KMS-11 (cell line): Measurements from ENCODE around the gene MFAP4.

ENCODE experiments used
- H2AFZ ChIP-seq: fragments of 200-600 bp; sonication (generic); 2 replicates; pipeline ENCODE4 v1.6.1; 2016; ENCODE audit warnings: antibody characterized with exemption, mixed run types, low read depth
- H3K27ac ChIP-seq: fragments of 200-600 bp; sonication (generic); 2 replicates; pipeline ENCODE4 v1.6.1; 2016; ENCODE audit warnings: mild to moderate bottlenecking, mixed run types
- H3K27me3 ChIP-seq: fragments of 200-600 bp; sonication (generic); 2 replicates; pipeline ENCODE4 v1.6.1; 2017; ENCODE audit warnings: mild to moderate bottlenecking, low read depth, mixed run types, moderate library complexity; ENCODE audit not compliant: insufficient read depth
- H3K36me3 ChIP-seq: fragments of 200-600 bp; sonication (generic); 2 replicates; pipeline ENCODE4 v1.6.1; 2017; ENCODE audit warnings: mild to moderate bottlenecking, mixed run types; ENCODE audit not compliant: insufficient read depth
- H3K4me1 ChIP-seq: fragments of 200-600 bp; sonication (generic); 2 replicates; pipeline ENCODE4 v1.6.1; 2016; ENCODE audit warnings: mild to moderate bottlenecking, low read depth, mixed run types; ENCODE audit not compliant: poor library complexity, severe bottlenecking
- H3K4me2 ChIP-seq: fragments of 200-600 bp; sonication (generic); 2 replicates; pipeline ENCODE4 v1.7.0; 2016; ENCODE audit warnings: mild to moderate bottlenecking, mixed run types
- H3K4me3 ChIP-seq: fragments of 200-600 bp; sonication (generic); IDR thresholded peaks from 2 replicates; pipeline ENCODE4 v1.6.1; 2017; ENCODE audit warnings: low read depth, low read length, mixed read lengths; ENCODE audit not compliant: insufficient read depth
- H3K79me2 ChIP-seq: fragments of 200-600 bp; sonication (generic); 2 replicates; pipeline ENCODE4 v1.6.1; 2016; ENCODE audit warnings: low read depth, mixed run types; ENCODE audit not compliant: insufficient read depth
- H3K9ac ChIP-seq: fragments of 200-600 bp; sonication (generic); 2 replicates; pipeline ENCODE4 v1.6.1; 2016; ENCODE audit warnings: mild to moderate bottlenecking, mixed run types
- H4K20me1 ChIP-seq: fragments of 200-600 bp; sonication (generic); 2 replicates; pipeline ENCODE4 v1.6.1; 2016; ENCODE audit warnings: mild to moderate bottlenecking, mixed run types; ENCODE audit not compliant: insufficient read depth
- TF ChIP-seq, protein P1 (sequence below): fragments of 200-600 bp; sonication (generic); conservative IDR thresholded peaks from 2 replicates; pipeline ENCODE4 v1.6.1; 2017; ENCODE audit warnings: low read depth, mild to moderate bottlenecking, antibody characterized with exemption, low read length, moderate library complexity, mixed read lengths

The MFAP4 gene

DNA sequence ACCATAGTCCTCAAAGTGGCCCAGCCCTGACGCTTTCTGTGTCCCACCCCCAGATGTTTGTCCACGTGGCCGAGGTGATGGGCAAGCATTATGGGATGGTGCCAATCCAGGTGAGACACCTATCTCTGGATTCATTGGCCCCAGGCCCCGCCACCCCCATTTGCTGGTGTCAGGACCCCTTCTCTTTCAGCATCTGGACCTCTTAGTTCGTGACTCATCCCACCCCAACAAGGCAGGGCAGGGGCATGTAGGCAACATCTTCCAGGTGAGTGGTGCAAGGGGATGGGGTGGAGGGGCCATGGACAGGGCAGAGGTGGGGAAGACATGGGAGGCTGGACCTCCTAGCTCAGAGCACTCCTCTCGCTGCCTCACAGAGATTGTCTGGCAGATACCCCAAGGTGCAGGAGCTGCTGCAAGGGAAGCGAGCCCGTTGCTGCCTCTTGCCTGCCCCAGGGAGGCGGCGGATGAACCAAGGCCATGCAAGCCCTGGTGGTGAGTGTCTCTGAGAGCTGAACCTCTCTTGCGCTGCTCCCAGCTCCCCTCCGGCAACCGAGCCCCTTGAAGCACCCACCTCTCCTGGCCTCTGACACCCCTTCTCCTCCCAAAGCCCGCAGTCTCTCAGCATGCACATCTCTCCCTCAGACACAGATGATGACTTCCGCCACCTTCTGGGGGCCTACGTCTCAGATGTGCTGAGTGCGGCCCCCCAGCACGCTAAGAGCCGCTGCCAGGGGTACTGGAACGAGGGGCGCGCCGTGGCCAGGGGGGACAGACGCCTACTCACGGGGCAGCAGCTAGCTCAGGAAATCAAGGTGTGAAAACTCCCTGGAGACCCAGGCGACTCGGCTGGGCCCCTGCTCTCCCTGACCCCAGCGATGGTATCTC is 27.6 kb upstream of the MFAP4 start:
- no peak overlapping the region for H3K27ac ChIP-seq
- H4K20me1 ChIP-seq = no peaks in the 10 kb centered on the region
- no peak overlapping the region for H3K4me2 ChIP-seq
- H3K36me3 ChIP-seq = no peaks in the 10 kb centered on the region
- H3K4me1 ChIP-seq = peaks cover 7% of the 10 kb centered on the region
- H2AFZ ChIP-seq = no peak overlapping the region
- H3K27me3 ChIP-seq = no peaks in the 10 kb centered on the region
- no peak overlapping the region for H3K9ac ChIP-seq
- H3K4me3 ChIP-seq = no peak overlapping the region
- TF ChIP-seq, protein P1, sequence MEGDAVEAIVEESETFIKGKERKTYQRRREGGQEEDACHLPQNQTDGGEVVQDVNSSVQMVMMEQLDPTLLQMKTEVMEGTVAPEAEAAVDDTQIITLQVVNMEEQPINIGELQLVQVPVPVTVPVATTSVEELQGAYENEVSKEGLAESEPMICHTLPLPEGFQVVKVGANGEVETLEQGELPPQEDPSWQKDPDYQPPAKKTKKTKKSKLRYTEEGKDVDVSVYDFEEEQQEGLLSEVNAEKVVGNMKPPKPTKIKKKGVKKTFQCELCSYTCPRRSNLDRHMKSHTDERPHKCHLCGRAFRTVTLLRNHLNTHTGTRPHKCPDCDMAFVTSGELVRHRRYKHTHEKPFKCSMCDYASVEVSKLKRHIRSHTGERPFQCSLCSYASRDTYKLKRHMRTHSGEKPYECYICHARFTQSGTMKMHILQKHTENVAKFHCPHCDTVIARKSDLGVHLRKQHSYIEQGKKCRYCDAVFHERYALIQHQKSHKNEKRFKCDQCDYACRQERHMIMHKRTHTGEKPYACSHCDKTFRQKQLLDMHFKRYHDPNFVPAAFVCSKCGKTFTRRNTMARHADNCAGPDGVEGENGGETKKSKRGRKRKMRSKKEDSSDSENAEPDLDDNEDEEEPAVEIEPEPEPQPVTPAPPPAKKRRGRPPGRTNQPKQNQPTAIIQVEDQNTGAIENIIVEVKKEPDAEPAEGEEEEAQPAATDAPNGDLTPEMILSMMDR = no peak
- no peaks in the 10 kb centered on the region for H3K79me2 ChIP-seq

DNA sequence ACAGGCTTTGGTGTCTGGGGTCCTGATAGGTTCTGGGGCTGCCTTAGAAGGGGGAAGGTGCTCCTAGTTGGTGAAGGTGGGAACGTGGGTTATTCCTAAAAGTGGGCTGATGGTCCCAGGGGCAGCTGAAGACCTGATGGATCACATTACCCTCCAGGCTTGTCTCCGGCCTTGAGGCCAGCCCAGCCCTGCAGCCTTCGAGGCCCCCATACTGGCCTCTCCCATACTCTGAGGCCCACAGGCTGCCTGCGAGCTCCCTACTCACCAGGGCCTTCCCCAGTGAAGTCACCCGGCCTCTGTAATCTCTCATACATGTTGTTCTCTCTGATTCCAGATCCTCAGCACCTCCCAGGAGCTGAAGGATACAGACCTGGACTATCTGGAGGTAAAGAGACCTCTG is 26.8 kb upstream of the MFAP4 start:
- Histone ChIP-seq H3K27me3 (no peaks in the 10 kb centered on the region), H3K27ac (no peak overlapping the region), H3K36me3 (no peaks in the 10 kb centered on the region), H3K4me1 (peaks cover 7% of the 10 kb centered on the region), H3K4me3 (no peak overlapping the region), H4K20me1 (no peaks in the 10 kb centered on the region), H3K9ac (no peak overlapping the region), H3K4me2 (no peak overlapping the region), H3K79me2 (no peaks in the 10 kb centered on the region), H2AFZ (no peak overlapping the region)
- TF ChIP-seq, protein P1 = no peak

DNA sequence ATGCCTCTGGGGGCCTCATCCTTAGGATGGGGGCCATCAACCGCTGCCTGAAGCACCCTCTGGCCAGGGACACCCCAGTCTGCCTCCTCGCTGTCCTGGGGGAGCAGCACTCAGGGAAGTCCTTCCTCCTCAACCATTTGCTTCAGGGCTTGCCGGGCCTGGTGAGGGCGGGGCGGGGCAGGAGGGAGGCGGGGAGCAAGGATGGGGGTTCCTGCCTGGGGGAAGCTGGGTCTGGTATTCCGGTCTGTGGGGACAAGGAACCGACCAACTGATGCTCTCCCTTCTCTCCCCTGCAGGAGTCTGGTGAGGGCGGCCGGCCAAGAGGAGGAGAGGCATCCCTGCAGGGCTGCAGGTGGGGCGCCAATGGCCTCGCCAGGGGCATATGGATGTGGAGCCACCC is 26.0 kb upstream of the MFAP4 start:
- Histone ChIP-seq H3K79me2 (no peaks in the 10 kb centered on the region), H3K27ac (no peak overlapping the region), H3K4me1 (peaks cover 7% of the 10 kb centered on the region), H3K4me2 (no peak overlapping the region), H3K4me3 (no peak overlapping the region), H3K9ac (no peak overlapping the region), H2AFZ (no peak overlapping the region), H3K27me3 (no peaks in the 10 kb centered on the region), H3K36me3 (no peaks in the 10 kb centered on the region), H4K20me1 (no peaks in the 10 kb centered on the region)
- TF ChIP-seq, protein P1 = no peak

DNA sequence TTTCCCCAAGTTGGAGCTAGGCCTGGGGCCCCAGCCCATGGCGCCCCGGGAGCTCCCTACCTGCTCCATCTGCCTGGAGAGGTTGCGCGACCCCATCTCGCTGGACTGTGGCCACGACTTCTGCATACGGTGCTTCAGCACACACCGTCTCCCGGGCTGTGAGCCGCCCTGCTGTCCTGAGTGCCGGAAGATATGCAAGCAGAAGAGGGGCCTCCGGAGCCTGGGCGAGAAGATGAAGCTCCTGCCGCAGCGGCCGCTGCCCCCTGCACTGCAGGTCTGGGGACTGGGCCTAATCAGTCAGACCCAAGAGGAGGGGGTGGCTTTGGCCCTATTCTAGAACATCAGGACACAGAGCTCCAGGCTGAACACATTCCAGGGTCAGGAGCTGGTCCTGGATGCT is 25.5 kb upstream of the MFAP4 start:
- TF ChIP-seq, protein P1 = no peak
- Histone ChIP-seq H3K27ac (no peak overlapping the region), H3K9ac (no peak overlapping the region), H3K79me2 (no peaks in the 10 kb centered on the region), H3K4me2 (no peak overlapping the region), H3K4me3 (no peak overlapping the region), H4K20me1 (no peaks in the 10 kb centered on the region), H3K27me3 (no peaks in the 10 kb centered on the region), H2AFZ (no peak overlapping the region), H3K36me3 (no peaks in the 10 kb centered on the region), H3K4me1 (peaks cover 4% of the 10 kb centered on the region)
